Measurements from ENCODE around the gene GDI2.

Gene GDI2

GRCh38 chr10:5720182-5720581, 93.1 kb downstream of the GDI2 start:
- no peak for TF ChIP-seq PKNOX1 (IDR thresholded peaks at IDR 0.05)
- TF ChIP-seq SUZ12 (IDR thresholded peaks at IDR 0.05): no peak
- no peak for TF ChIP-seq FOXM1 (IDR thresholded peaks at IDR 0.05; ENCODE audit: borderline replicate concordance)
- TF ChIP-seq FOXK2 (IDR thresholded peaks at IDR 0.05): no peak
- no peak for TF ChIP-seq LEF1 (IDR thresholded peaks at IDR 0.05; ENCODE audit: borderline replicate concordance)
- TF ChIP-seq L3MBTL2 (conservative IDR thresholded peaks at IDR 0.05): no peak
- no peak for TF ChIP-seq FOXA1 (IDR thresholded peaks at IDR 0.05)
- no peak for TF ChIP-seq BHLHE40 (IDR thresholded peaks at IDR 0.05; ENCODE audit: borderline replicate concordance)
- no peak for TF ChIP-seq SP1 (IDR thresholded peaks at IDR 0.05)
- TF ChIP-seq CTBP1 (IDR thresholded peaks at IDR 0.05; ENCODE audit: borderline replicate concordance): no peak
- no peak for TF ChIP-seq TARDBP (IDR thresholded peaks at IDR 0.05)
- no peak for TF ChIP-seq NFRKB (IDR thresholded peaks at IDR 0.05)
- no peak for TF ChIP-seq HDGF (IDR thresholded peaks at IDR 0.05; ENCODE audit: borderline replicate concordance)
- TF ChIP-seq ARNT (IDR thresholded peaks at IDR 0.05): no peak
- TF ChIP-seq ZNF384 (IDR thresholded peaks at IDR 0.05): no peak
- no peak for TF ChIP-seq ELF4 (IDR thresholded peaks at IDR 0.05)
- CTCF ChIA-PET: interaction anchor here (0.6 kb wide), 1 partner anchor 1831 kb away, joined by 3 read pairs; no protein-coding TSS in a partner anchor
- no peak for DNase-seq (ENCODE audit: extremely low spot score)
- POLR2A ChIA-PET: no interaction called here

GRCh38 chr10:5719546-5719945, 93.7 kb downstream of the GDI2 start:
- CTCF ChIA-PET: interaction anchor here (0.7 kb wide), 1 partner anchor 175 kb away, joined by 5 read pairs; no protein-coding TSS in a partner anchor
- DNase-seq (ENCODE audit: extremely low spot score): no peak
- TF ChIP-seq NFRKB (IDR thresholded peaks at IDR 0.05): no peak
- TF ChIP-seq CTBP1 (IDR thresholded peaks at IDR 0.05; ENCODE audit: borderline replicate concordance): no peak
- TF ChIP-seq FOXA1 (IDR thresholded peaks at IDR 0.05): no peak
- TF ChIP-seq ELF4 (IDR thresholded peaks at IDR 0.05): no peak
- TF ChIP-seq LEF1 (IDR thresholded peaks at IDR 0.05; ENCODE audit: borderline replicate concordance): no peak
- no peak for TF ChIP-seq SUZ12 (IDR thresholded peaks at IDR 0.05)
- TF ChIP-seq L3MBTL2 (conservative IDR thresholded peaks at IDR 0.05): no peak
- no peak for TF ChIP-seq BHLHE40 (IDR thresholded peaks at IDR 0.05; ENCODE audit: borderline replicate concordance)
- TF ChIP-seq FOXK2 (IDR thresholded peaks at IDR 0.05): no peak
- POLR2A ChIA-PET: no interaction called here

All from HEK293T (cell line).